Endometrial microvascular endothelial cells (primary cell): ENCODE measurements around the gene MAPK10. TPM values are rescaled to one million over a fixed set of nuclear protein-coding genes. Genes with fewer than 3 reads are reported as not detected.

Source experiments
- in situ Hi-C: cut with HindIII; loops from 2 replicates; pipeline ENCODE4 v1.10.0; 2017; ENCODE audit warnings: low sequenced_read_pairs, low pct_unique_long_range_greater_than_20kb; ENCODE audit errors: inconsistent ontology term
- total RNA-seq: library from RNA; depleted of rRNA; stranded (reverse); fragments of >200 nt; gene quantifications from one replicate; pipeline ENCODE4 v1.2.3, GENCODE V29; 2015; ENCODE audit errors: inconsistent ontology term

Gene MAPK10
- total RNA-seq, 1 donor from 2014 or later = not detected

- in situ Hi-C loops = no loop called here
These were observed 65.0 kb downstream of the MAPK10 start for GRCh38 chr4:86294883-86295282.

- in situ Hi-C loops = no loop called here
These were observed 68.7 kb downstream of the MAPK10 start for GRCh38 chr4:86291180-86291579.

- in situ Hi-C loops = no loop called here
These were observed 73.1 kb downstream of the MAPK10 start for GRCh38 chr4:86286726-86287125.

GRCh38 chr4:86283371-86283770, 76.5 kb downstream of the MAPK10 start:
- in situ Hi-C loops = no loop called here

GRCh38 chr4:86280246-86280645, 79.6 kb downstream of the MAPK10 start:
- in situ Hi-C loops = no loop called here

GRCh38 chr4:86279293-86279960, 80.4 kb downstream of the MAPK10 start:
- in situ Hi-C loops = no loop called here

GRCh38 chr4:86278126-86278525, 81.7 kb downstream of the MAPK10 start:
- in situ Hi-C loops = no loop called here

GRCh38 chr4:86274642-86275041, 85.2 kb downstream of the MAPK10 start:
- in situ Hi-C loops = no loop called here

GRCh38 chr4:86272669-86273068, 87.2 kb downstream of the MAPK10 start:
- in situ Hi-C loops = no loop called here

- in situ Hi-C loops = no loop called here
These were observed 88.8 kb downstream of the MAPK10 start for GRCh38 chr4:86271057-86271456.

- in situ Hi-C loops = no loop called here
These were observed 90.5 kb downstream of the MAPK10 start for GRCh38 chr4:86269354-86269753.

GRCh38 chr4:86264241-86264640, 95.6 kb downstream of the MAPK10 start:
- in situ Hi-C loops = no loop called here

- in situ Hi-C loops = no loop called here
These were observed 98.2 kb downstream of the MAPK10 start for GRCh38 chr4:86261636-86262035.

GRCh38 chr4:86256086-86256485, 103.8 kb downstream of the MAPK10 start:
- in situ Hi-C loops = no loop called here

GRCh38 chr4:86250619-86251018, 109.2 kb downstream of the MAPK10 start:
- in situ Hi-C loops = no loop called here

GRCh38 chr4:86250006-86250405, 109.8 kb downstream of the MAPK10 start:
- in situ Hi-C loops = no loop called here

- in situ Hi-C loops = no loop called here
These were observed 110.8 kb downstream of the MAPK10 start for GRCh38 chr4:86249074-86249473.

GRCh38 chr4:86247906-86248305, 111.9 kb downstream of the MAPK10 start:
- in situ Hi-C loops = no loop called here

- in situ Hi-C loops = no loop called here
These were observed 112.5 kb downstream of the MAPK10 start for GRCh38 chr4:86247320-86247719.

- in situ Hi-C loops = no loop called here
These were observed 116.1 kb downstream of the MAPK10 start for GRCh38 chr4:86243750-86244149.

GRCh38 chr4:86242677-86243076, 117.2 kb downstream of the MAPK10 start:
- in situ Hi-C loops = no loop called here
